ENCODE measurements around the gene ZNF432.
"Not testable (repeated sequence)": the region's sequence is repeated elsewhere in the genome, so short reads cannot be mapped to it uniquely, and the experiment has no call there.

The ZNF432 gene

GRCh38 chr19:52026255-52026990 lies 22.2 kb downstream of the ZNF432 start:
- H2BK12ac ChIP-seq (ENCODE audit: low read length in 2 of 2): not testable (repeated sequence)
- WGBS: 86% methylated on average over 14 of the region's 15 CpGs

GRCh38 chr19:52024478-52024877 lies 24.2 kb downstream of the ZNF432 start:
- not testable (repeated sequence) for H2AK5ac ChIP-seq (ENCODE audit: low read length, severe bottlenecking); H2BK5ac ChIP-seq (ENCODE audit: low read depth, low read length, poor library complexity, severe bottlenecking); H3K14ac ChIP-seq (ENCODE audit: low read length in 2 of 2); H3K18ac ChIP-seq (ENCODE audit: low read depth in 1 of 2, low read length in 2 of 2); H3K4me1 ChIP-seq (ENCODE audit: control insufficient read depth, insufficient read depth, low read depth, low read length); H4K91ac ChIP-seq (ENCODE audit: low read length); H3K4me3 ChIP-seq (ENCODE audit: insufficient read depth in 1 of 2, low read depth in 1 of 2, low read length in 2 of 2); H3K9ac ChIP-seq (ENCODE audit: low read length); DNase-seq; H3K4ac ChIP-seq (ENCODE audit: low read depth in 1 of 2, low read length in 2 of 2); H2BK120ac ChIP-seq (ENCODE audit: low read depth, low read length); H2AFZ ChIP-seq (ENCODE audit: low read depth, low read length); H3K4me2 ChIP-seq (ENCODE audit: low read length, poor library complexity, severe bottlenecking); H3K27me3 ChIP-seq (ENCODE audit: control insufficient read depth in 1 of 2, insufficient read depth in 1 of 2, low read length in 2 of 2); H3K23ac ChIP-seq (ENCODE audit: low read length in 2 of 2); H2BK12ac ChIP-seq (ENCODE audit: low read length in 2 of 2); H4K8ac ChIP-seq (ENCODE audit: low read length); H2BK15ac ChIP-seq (ENCODE audit: low read depth, poor library complexity, severe bottlenecking)
- 98% methylated on average over 4 of the region's 4 CpGs for WGBS
- Histone ChIP-seq H3K79me1 (replicated peaks; ENCODE audit: low read length, poor library complexity, severe bottlenecking) (peaks cover 39% of the 10 kb centered on the region), H3K27ac (ENCODE audit: low read length, poor library complexity, severe bottlenecking) (peak overlapping the region; percentile 67), H3K9me3 (ENCODE audit: control insufficient read depth, low read length) (peaks cover 48% of the 10 kb centered on the region), H3K36me3 (ENCODE audit: control insufficient read depth in 1 of 2, insufficient read depth in 2 of 2, low read depth in 1 of 2, low read length in 2 of 2) (peaks cover 42 to 63% of the 10 kb centered on the region in 2 experiments)

More at GRCh38 chr19:52026255-52026990, 22.2 kb downstream of the ZNF432 start:
- H3K9me3 ChIP-seq (ENCODE audit: control insufficient read depth, low read length): peaks cover 40% of the 10 kb centered on the region
- not testable (repeated sequence) for H4K8ac ChIP-seq (ENCODE audit: low read length); H3K14ac ChIP-seq (ENCODE audit: low read length in 2 of 2); H3K27ac ChIP-seq (ENCODE audit: low read length, poor library complexity, severe bottlenecking); H2BK15ac ChIP-seq (ENCODE audit: low read depth, poor library complexity, severe bottlenecking); H3K18ac ChIP-seq (ENCODE audit: low read depth in 1 of 2, low read length in 2 of 2); DNase-seq; H3K4me2 ChIP-seq (ENCODE audit: low read length, poor library complexity, severe bottlenecking); H3K9ac ChIP-seq (ENCODE audit: low read length); H3K4ac ChIP-seq (ENCODE audit: low read depth in 1 of 2, low read length in 2 of 2); H3K27me3 ChIP-seq (ENCODE audit: control insufficient read depth in 1 of 2, insufficient read depth in 1 of 2, low read length in 2 of 2); H2AFZ ChIP-seq (ENCODE audit: low read depth, low read length); H3K4me1 ChIP-seq (ENCODE audit: control insufficient read depth, insufficient read depth, low read depth, low read length); H2BK120ac ChIP-seq (ENCODE audit: low read depth, low read length); H3K23ac ChIP-seq (ENCODE audit: low read length in 2 of 2); H2AK5ac ChIP-seq (ENCODE audit: low read length, severe bottlenecking); H2BK5ac ChIP-seq (ENCODE audit: low read depth, low read length, poor library complexity, severe bottlenecking); H4K91ac ChIP-seq (ENCODE audit: low read length); H3K4me3 ChIP-seq (ENCODE audit: insufficient read depth in 1 of 2, low read depth in 1 of 2, low read length in 2 of 2)
- peaks cover 29% of the 10 kb centered on the region for H3K79me1 ChIP-seq (replicated peaks; ENCODE audit: low read length, poor library complexity, severe bottlenecking)
- peaks cover 30 to 49% of the 10 kb centered on the region in 2 experiments for H3K36me3 ChIP-seq (ENCODE audit: control insufficient read depth in 1 of 2, insufficient read depth in 2 of 2, low read depth in 1 of 2, low read length in 2 of 2)

DNA sequence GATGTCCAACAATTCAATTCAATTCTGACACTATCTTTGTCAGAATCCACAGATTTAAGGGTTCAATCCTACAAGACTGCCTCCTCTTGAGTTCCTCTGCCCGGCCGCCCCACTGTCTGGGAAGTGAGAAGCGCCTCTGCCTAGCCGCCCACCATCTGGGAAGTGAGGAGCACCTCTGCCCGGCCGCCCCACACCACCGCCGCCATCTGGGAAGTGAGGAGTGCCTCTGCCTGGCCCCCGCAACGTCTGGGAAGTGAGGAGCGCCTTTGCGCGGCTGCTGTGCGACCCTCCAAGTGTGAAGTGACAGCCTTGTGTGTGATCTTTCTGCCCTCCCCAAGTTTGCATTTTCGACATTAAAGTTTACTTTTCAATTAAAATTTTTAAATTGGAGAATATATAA lies 26.4 kb downstream of the ZNF432 start:
- Histone ChIP-seq H3K27ac (ENCODE audit: low read length, poor library complexity, severe bottlenecking) (no peak overlapping the region), H3K4me1 (ENCODE audit: control insufficient read depth, insufficient read depth, low read depth, low read length) (no peaks in the 10 kb centered on the region), H3K14ac (ENCODE audit: low read length in 2 of 2) (no peak overlapping the region), H3K9me3 (ENCODE audit: control insufficient read depth, low read length) (peaks cover 71% of the 10 kb centered on the region), H3K4me2 (ENCODE audit: low read length, poor library complexity, severe bottlenecking) (no peak overlapping the region), H2BK5ac (ENCODE audit: low read depth, low read length, poor library complexity, severe bottlenecking) (no peak overlapping the region), H3K4me3 (ENCODE audit: insufficient read depth in 1 of 2, low read depth in 1 of 2, low read length in 2 of 2) (no peak overlapping the region), H3K4ac (ENCODE audit: low read depth in 1 of 2, low read length in 2 of 2) (no peak overlapping the region), H3K27me3 (ENCODE audit: control insufficient read depth in 1 of 2, insufficient read depth in 1 of 2, low read length in 2 of 2) (no peaks in the 10 kb centered on the region), H3K23ac (ENCODE audit: low read length in 2 of 2) (no peak overlapping the region), H4K91ac (ENCODE audit: low read length) (no peak overlapping the region), H2BK12ac (ENCODE audit: low read length in 2 of 2) (no peak overlapping the region), H2BK15ac (ENCODE audit: low read depth, poor library complexity, severe bottlenecking) (no peak overlapping the region), H3K18ac (ENCODE audit: low read depth in 1 of 2, low read length in 2 of 2) (no peak overlapping the region), H2BK120ac (ENCODE audit: low read depth, low read length) (no peak overlapping the region), H3K36me3 (ENCODE audit: control insufficient read depth in 1 of 2, insufficient read depth in 2 of 2, low read depth in 1 of 2, low read length in 2 of 2) (peaks cover 53 to 86% of the 10 kb centered on the region in 2 experiments), H2AK5ac (ENCODE audit: low read length, severe bottlenecking) (no peak overlapping the region), H3K79me1 (replicated peaks; ENCODE audit: low read length, poor library complexity, severe bottlenecking) (peaks cover 39% of the 10 kb centered on the region), H4K8ac (ENCODE audit: low read length) (no peak overlapping the region), H2AFZ (ENCODE audit: low read depth, low read length) (no peak overlapping the region), H3K9ac (ENCODE audit: low read length) (no peak overlapping the region)
- DNase-seq: no peak
- 97% methylated on average over 12 of the region's 15 CpGs for WGBS

DNA sequence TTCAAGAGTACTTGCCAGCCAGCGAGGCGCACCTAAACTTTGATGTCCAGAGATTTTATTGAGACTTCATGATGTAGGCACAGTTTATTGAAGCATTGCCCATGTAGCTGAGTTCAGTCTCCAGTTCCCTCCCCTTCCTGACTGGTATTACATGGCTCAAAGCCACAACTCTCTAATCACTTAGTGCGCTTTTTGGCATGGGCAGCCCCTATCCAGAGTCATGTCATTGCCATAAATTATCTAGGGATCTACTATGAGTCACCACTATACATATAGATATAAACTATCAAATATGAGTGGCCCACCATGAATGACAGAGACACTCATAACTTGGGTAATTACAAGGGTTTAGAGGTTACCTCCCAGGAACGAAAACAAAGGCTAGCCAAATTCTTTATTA lies 28.1 kb downstream of the ZNF432 start:
- no peak for DNase-seq
- no peaks in the 10 kb centered on the region for H3K4me1 ChIP-seq (ENCODE audit: control insufficient read depth, insufficient read depth, low read depth, low read length)
- no peak overlapping the region for H2BK5ac ChIP-seq (ENCODE audit: low read depth, low read length, poor library complexity, severe bottlenecking)
- H3K27me3 ChIP-seq (ENCODE audit: control insufficient read depth in 1 of 2, insufficient read depth in 1 of 2, low read length in 2 of 2): no peaks in the 10 kb centered on the region
- no peak overlapping the region for H2AK5ac ChIP-seq (ENCODE audit: low read length, severe bottlenecking)
- H3K27ac ChIP-seq (ENCODE audit: low read length, poor library complexity, severe bottlenecking): no peak overlapping the region
- H3K9ac ChIP-seq (ENCODE audit: low read length): no peak overlapping the region
- H2BK15ac ChIP-seq (ENCODE audit: low read depth, poor library complexity, severe bottlenecking): no peak overlapping the region
- H2AFZ ChIP-seq (ENCODE audit: low read depth, low read length): no peak overlapping the region
- H3K36me3 ChIP-seq (ENCODE audit: control insufficient read depth in 1 of 2, insufficient read depth in 2 of 2, low read depth in 1 of 2, low read length in 2 of 2): peaks cover 55 to 96% of the 10 kb centered on the region in 2 experiments
- H4K91ac ChIP-seq (ENCODE audit: low read length): no peak overlapping the region
- no peak overlapping the region for H3K23ac ChIP-seq (ENCODE audit: low read length in 2 of 2)
- H3K4me2 ChIP-seq (ENCODE audit: low read length, poor library complexity, severe bottlenecking): no peak overlapping the region
- peaks cover 88% of the 10 kb centered on the region for H3K9me3 ChIP-seq (ENCODE audit: control insufficient read depth, low read length)
- no peak overlapping the region for H2BK120ac ChIP-seq (ENCODE audit: low read depth, low read length)
- H3K18ac ChIP-seq (ENCODE audit: low read depth in 1 of 2, low read length in 2 of 2): no peak overlapping the region
- no peak overlapping the region for H3K14ac ChIP-seq (ENCODE audit: low read length in 2 of 2)
- no peak overlapping the region for H3K4ac ChIP-seq (ENCODE audit: low read depth in 1 of 2, low read length in 2 of 2)
- H4K8ac ChIP-seq (ENCODE audit: low read length): no peak overlapping the region
- H3K79me1 ChIP-seq (replicated peaks; ENCODE audit: low read length, poor library complexity, severe bottlenecking): peaks cover 32% of the 10 kb centered on the region
- no peak overlapping the region for H2BK12ac ChIP-seq (ENCODE audit: low read length in 2 of 2)
- WGBS: 98% methylated on average over 3 of the region's 4 CpGs
- H3K4me3 ChIP-seq (ENCODE audit: insufficient read depth in 1 of 2, low read depth in 1 of 2, low read length in 2 of 2): peak overlapping the region in 1 of 2 experiments; percentile 34

All from mesenchymal stem cell (in vitro differentiated cells and primary cell).